GM19043 (cell line): ENCODE data around the gene SLC16A8.
"Not testable (repeated sequence)": the region's sequence is repeated elsewhere in the genome, so short reads cannot be mapped to it uniquely, and the experiment has no call there.

Experiments
- ATAC-seq: cut with Tn5 transposase; IDR thresholded peaks from one replicate; pipeline ENCODE4 v1.9.1; 2021; ENCODE audit warnings: low read depth; ENCODE audit not compliant: unreplicated experiment

The SLC16A8 gene

GRCh38 chr22:38088629-38089473, 4.9 kb upstream of the SLC16A8 start:
- no peak for ATAC-seq

- ATAC-seq: no peak
Observed at GRCh38 chr22:38087855-38088254, 3.9 kb upstream of the SLC16A8 start.

- no peak for ATAC-seq
Observed at GRCh38 chr22:38086942-38087341, 3.0 kb upstream of the SLC16A8 start.

GRCh38 chr22:38086001-38086845, 2.2 kb upstream of the SLC16A8 start:
- ATAC-seq: no peak

- no peak for ATAC-seq
Observed at GRCh38 chr22:38085501-38085900, 1.5 kb upstream of the SLC16A8 start.

GRCh38 chr22:38085056-38085455, 1.1 kb upstream of the SLC16A8 start:
- ATAC-seq: no peak

- no peak for ATAC-seq
Observed at GRCh38 chr22:38082986-38083710, 836 bp downstream of the SLC16A8 start.

GRCh38 chr22:38081941-38082828, 1.8 kb downstream of the SLC16A8 start:
- ATAC-seq: no peak

GRCh38 chr22:38081636-38081940, 2.4 kb downstream of the SLC16A8 start:
- no peak for ATAC-seq

GRCh38 chr22:38080850-38081635, 2.9 kb downstream of the SLC16A8 start:
- no peak for ATAC-seq

GRCh38 chr22:38080474-38080849, 3.5 kb downstream of the SLC16A8 start:
- no peak for ATAC-seq

GRCh38 chr22:38079804-38080203, 4.2 kb downstream of the SLC16A8 start:
- ATAC-seq: no peak

- not testable (repeated sequence) for ATAC-seq
Observed at GRCh38 chr22:38079208-38079607, 4.8 kb downstream of the SLC16A8 start.

GRCh38 chr22:38078046-38078840, 5.7 kb downstream of the SLC16A8 start:
- no peak for ATAC-seq

- no peak for ATAC-seq
Observed at GRCh38 chr22:38077595-38077994, 6.4 kb downstream of the SLC16A8 start.

- no peak for ATAC-seq
Observed at GRCh38 chr22:38077096-38077495, 6.9 kb downstream of the SLC16A8 start.

GRCh38 chr22:38075961-38076360, 8.0 kb downstream of the SLC16A8 start:
- no peak for ATAC-seq

- no peak for ATAC-seq
Observed at GRCh38 chr22:38075105-38075825, 8.7 kb downstream of the SLC16A8 start.
